Breast epithelium (tissue), 3 donors: ENCODE results near the gene EML5.

Experiments used
- CTCF ChIP-seq, 3 donors: fragments of 450-650 bp; IDR thresholded peaks; one replicate each; pipeline ENCODE4 v1.5.1; 2016 to 2017; ENCODE audit warnings: antibody characterized with exemption in 3 of 3, mild to moderate bottlenecking in 3 of 3, moderate library complexity in 3 of 3
- POLR2A ChIP-seq: fragments of 450-650 bp; IDR thresholded peaks from one replicate; pipeline ENCODE4 v1.6.1; 2016; ENCODE audit warnings: antibody characterized with exemption, mild to moderate bottlenecking, moderate library complexity
- POLR2AphosphoS5 ChIP-seq, 3 donors: sonication (generic); formaldehyde crosslinking; IDR thresholded peaks; one replicate each; pipeline ENCODE4 v1.6.1; 2017; ENCODE audit warnings: antibody characterized with exemption in 3 of 3

GRCh38 chr14:88681755-88682494 is 110.8 kb downstream of the EML5 start:
- TF ChIP-seq POLR2A = no peak
- TF ChIP-seq CTCF (IDR thresholded peaks at IDR 0.05) = no peak
- no peak for TF ChIP-seq POLR2AphosphoS5 (IDR thresholded peaks at IDR 0.05)
